KG1 (cell line): Measurements from ENCODE around the gene IFI27.
"Not testable (repeated sequence)": the region's sequence is repeated elsewhere in the genome, so short reads cannot be mapped to it uniquely, and the experiment has no call there.

Source experiments
- DNase-seq: peaks from one replicate; lab custom pipeline; 2025; lab: John Stamatoyannopoulos, UW

Gene IFI27

DNA sequence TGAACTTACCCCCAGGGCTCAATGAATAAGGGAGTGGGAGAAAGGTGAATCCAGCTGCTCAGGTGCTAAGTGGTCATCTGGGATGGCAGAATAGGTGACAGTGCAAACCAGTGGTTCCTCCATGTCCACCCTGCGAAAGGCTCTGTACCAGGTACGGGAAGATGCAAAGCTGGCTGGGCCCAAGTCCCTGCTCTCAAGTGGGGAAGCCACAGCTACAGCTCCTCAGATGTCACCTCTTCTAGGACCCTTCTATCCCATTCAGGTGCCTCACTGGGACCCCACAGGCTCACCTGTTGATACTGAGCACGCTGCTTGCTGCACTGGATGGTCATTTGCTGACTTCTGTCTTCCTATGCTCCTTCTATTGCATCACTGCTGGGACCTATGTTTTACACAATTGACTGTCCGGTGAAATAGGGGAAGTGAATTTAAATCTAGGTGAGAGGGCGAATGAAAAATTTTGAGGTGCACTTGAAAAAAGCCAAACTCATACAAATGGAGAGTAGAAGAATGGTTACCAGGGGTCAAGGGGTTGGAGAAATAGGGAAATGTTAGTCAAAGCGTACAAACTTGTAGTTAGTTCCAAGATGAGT is 43.3 kb downstream of the IFI27 start:
- DNase-seq, result no peak

DNA sequence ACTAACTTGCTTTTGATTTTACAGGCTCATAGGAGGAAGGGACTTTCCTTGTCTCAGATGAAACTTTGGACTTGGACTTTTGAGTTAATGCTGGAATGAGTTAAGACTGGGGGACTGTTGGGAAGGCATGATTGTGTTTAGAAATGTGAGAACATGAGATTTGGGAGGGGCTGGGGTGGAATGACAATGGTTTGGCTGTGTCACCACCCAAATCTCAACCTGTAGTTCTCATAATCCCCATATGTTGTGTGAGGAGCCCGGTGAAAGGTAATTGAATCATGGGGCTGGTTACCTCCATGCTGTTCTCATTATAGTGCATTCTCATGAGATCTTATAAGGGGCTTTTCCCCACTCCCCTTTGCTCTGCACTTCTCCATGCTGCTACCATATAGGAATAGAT is 45.6 kb downstream of the IFI27 start:
- not testable (repeated sequence) for DNase-seq

DNA sequence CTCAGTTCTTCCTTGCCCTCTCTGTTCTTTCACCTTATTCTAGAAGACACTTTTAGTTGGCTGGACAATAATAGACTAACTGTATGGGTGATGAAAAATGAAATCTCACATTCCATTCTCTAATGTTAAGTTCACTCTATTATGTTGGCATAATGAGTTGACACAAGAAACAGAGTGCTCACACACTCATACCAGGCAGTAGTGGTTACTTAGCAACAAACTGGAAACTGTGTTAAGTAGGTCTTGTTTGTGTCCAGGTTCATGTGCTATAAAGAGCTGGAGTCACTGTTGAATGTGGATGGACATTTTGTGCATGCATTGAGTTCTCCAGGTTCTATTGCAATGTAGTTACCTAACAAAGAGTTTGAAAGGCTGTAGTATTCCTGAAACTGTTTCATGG is 46.7 kb downstream of the IFI27 start:
- no peak for DNase-seq

DNA sequence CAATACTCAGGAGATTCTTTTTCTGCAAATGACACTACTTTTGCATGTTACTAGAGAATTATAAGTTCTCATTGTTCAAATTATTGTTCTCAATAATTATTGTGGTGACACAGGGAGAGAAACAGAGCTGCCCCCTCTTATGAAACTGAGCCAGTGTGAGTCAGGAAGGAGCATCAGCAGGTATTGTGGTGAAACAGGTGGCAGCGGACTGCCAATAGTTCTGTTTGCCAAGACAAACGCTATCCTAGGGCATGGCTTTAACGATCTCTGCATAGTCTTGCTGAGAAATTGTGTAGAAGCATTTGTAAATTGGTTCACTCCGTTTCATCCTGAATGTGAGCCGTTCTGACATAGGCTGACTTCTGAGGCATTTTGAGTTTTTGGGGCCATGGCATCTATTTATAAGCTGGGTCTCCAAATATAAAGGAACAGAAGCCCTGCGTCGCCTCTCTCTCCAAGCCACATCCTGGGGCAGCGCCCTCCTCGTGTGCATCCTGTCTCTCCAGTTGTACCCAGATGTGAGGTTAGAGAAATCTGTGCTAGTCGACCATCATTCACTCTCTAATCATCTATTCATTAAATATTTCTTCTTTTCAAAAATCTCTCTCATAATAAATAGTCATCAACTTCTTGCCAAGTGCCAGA is 47.8 kb downstream of the IFI27 start:
- no peak for DNase-seq

DNA sequence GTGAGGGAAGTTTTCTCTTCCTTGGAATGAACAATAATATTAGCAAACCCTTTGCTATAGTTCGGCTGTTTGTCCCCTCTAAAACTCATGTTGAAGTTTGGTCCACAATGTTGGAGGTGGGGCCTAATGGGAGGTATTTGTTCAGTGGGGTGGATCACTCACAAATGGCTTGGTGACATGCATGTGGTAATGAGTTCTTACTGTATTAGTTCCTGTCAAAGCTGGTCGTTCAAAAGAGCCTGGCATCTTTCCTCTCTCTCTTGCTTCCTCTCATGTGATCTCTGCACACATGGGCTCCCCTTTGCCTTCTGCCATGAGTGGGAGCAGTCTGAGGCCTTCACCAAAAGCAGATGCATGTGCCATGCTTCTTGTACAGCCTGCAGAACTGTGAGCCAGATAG is 50.5 kb downstream of the IFI27 start:
- DNase-seq, result no peak

DNA sequence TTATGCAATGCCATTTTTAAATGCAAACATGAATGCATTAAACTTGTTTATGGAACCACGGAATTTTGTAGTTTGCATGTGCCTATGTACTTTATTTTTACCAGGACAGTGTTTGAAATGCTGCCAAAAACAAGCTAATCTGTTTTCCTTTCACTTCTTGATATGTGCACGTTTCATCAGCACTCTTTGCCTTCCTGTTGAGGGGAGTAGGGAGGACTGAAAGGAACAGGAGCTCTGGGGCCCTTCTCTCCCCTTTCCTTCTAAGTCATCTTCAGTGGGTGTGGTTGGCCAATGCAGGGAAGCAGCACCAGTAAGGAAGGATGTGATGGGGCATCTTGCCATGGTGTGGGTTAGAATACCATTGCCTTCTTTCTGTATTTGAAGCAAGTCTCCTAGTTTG is 51.4 kb downstream of the IFI27 start:
- DNase-seq, result no peak

DNA sequence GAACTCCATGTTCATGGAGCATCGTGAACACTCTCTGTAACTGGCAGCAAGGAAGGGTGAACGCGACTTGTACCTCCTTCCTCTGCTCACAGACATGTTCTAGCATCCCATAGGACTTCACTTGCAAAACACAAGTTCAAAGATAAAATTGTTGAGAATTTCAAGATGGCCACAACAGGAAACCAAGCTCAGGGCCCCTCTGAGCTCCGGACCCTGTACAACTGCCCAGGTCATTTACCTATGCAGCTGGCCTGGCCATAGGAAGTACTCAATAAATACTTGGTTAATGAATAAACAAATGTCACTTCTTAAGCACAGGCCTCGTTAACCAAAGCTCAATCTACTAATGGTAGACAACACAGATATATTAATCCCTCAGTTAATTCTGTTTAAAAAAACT is 51.9 kb downstream of the IFI27 start:
- no peak for DNase-seq

DNA sequence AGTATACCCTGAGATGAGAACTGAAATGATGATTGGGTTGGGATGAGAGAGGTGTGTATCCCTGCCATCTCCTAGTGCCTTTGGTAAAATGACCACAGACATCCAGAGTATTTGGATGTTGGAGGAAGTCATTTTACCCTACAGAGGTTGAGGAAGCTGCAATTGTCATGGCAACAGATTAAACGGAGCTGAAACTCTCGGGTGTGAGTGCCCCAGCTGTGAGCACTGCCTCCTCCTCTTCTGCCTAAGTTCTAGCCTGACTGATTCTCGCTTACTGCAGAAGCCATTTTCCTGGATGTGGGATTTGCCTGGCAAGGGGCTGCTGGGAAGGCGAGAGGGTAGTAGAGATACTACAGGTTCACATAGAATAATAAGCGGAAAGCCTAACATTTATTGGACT is 53.3 kb downstream of the IFI27 start:
- DNase-seq, result no peak

DNA sequence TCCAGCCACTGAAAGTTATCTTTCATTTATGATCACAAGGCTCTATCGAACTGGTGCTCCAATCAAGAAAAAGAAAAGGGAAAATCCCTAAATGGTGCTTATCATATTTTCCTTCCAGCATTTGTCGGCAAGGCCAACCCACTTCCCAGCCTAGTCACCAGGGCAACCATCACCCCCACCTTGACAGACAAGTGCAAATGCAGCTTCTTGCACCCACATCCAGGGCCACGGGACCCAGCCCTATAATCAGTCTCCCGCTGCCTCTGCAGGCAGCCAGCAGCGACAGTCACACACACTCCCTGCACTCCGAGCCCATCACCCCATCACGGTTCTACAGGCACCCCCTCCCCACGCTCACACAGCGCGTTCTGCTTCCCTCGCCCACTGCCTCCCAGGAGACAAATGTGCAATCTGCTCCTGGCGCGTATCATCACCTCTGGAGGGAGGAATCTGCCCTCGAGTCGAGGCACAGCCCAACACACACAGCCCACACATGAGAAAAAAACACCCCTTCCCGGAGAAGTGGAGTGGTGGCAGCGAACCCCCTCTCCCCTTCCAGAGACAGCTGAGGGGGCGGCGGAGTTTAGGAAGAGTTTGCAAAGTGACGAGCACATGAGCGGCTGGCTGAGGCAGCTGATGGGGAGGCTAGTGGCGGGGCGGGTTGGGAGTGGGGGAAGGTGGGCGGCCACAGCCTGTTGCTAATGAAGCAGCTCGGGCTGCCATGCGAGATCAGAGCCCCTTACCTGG is 54.3 kb downstream of the IFI27 start:
- DNase-seq, result no peak

DNA sequence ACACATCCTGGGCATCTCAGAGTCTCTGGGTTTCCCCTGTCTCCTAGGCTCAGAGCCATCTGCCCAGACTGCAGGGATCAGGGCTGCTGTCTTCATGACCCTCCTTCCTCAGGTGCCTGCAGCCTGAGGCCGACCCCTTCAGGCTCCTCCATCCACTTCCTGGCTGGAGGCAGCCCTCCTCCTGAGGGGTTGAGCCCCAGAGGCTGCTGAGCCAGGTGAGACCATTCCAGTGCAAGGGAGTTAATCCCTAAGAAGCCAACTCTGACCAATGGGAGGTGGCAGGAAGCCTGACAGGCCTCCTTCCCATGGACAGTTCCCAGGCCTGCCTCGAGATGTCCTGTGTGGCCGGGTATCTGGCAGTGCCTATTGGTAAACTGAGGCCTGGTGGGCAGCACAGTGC is 55.2 kb downstream of the IFI27 start:
- no peak for DNase-seq
